IPS-15b (cell line): ENCODE measurements around the gene HIVEP3.

Experiments used
- H3K27me3 ChIP-seq: one replicate; pipeline ENCODE4 v1.6.1; 2013; ENCODE audit warnings: low read length; ENCODE audit not compliant: control insufficient read depth, insufficient read depth
- H3K36me3 ChIP-seq: one replicate; pipeline ENCODE4 v1.6.1; 2013; ENCODE audit warnings: low read length; ENCODE audit not compliant: control insufficient read depth, insufficient read depth
- H3K4me1 ChIP-seq: one replicate; pipeline ENCODE4 v1.6.1; 2013; ENCODE audit warnings: mild to moderate bottlenecking, low read length; ENCODE audit not compliant: control insufficient read depth, insufficient read depth
- H3K4me3 ChIP-seq: one replicate; pipeline ENCODE4 v1.5.1; 2013; ENCODE audit warnings: low read depth, low read length
- H3K9ac ChIP-seq: one replicate; pipeline ENCODE4 v1.6.1; 2013; ENCODE audit warnings: low read depth, mild to moderate bottlenecking, low read length
- H3K9me3 ChIP-seq: one replicate; pipeline ENCODE4 v1.6.1; 2013; ENCODE audit warnings: mild to moderate bottlenecking, low read length; ENCODE audit not compliant: control insufficient read depth, insufficient read depth

Gene HIVEP3

DNA sequence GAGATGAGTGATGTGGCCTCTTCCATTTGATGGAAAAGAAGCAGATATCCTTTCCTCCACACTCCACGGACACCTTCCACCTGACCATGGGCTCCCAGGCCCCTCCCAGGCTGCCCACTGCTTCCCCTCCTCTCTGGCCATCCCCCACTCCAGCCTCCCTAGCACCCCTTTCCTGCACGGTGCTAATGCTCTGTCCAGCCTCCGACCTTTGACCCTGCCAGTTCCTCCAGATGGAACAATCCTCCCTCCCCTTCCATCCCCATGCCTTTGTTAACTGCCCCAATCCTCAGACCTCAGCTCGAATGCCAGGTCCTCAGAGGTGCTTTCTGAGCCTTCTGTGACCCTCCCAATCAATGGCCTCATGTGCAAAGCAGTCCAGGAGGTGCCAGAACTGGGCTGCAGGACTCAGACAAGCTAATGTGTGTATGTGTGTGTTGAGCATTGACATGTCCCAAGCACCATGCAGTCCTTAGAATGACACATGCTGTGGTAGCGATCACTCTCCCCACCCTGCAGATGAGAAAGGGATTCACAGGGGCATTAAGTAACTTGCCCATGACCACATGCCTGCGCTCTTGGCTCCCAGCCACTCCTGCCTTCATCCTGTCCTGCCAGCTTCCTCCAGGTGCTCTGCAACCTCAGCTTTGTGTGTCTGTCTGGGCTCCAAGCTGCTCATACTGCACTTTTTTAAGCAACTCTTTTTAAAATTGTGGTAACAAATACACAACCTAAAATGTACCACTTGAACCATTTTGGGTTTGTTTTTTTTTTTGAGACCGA, 370.8 kb downstream of the HIVEP3 start:
- H3K9ac ChIP-seq = no peak overlapping the region
- no peaks in the 10 kb centered on the region for H3K9me3 ChIP-seq
- no peak overlapping the region for H3K4me3 ChIP-seq
- H3K36me3 ChIP-seq = no peaks in the 10 kb centered on the region
- H3K4me1 ChIP-seq = no peaks in the 10 kb centered on the region
- H3K27me3 ChIP-seq = no peaks in the 10 kb centered on the region

DNA sequence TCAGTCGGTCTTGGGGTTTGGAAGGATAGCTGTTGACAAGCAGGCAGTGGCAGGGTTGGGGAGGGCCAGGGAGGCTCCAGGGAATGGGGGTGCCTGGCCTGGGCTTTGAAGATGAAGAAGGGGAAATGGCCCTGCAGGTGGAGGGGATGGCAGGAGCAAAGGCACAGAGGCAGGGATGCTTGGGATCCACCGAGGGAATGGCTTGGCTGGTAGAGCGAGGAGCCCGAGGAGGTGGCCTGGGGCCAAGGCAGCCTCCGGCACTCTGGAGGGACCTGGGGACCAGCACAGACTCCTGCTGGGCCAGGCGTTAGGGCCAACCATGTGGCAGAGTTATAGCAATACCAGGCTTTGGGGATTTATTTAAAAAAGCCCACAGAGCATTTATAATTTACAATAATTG, 371.4 kb downstream of the HIVEP3 start:
- no peaks in the 10 kb centered on the region for H3K36me3 ChIP-seq
- H3K27me3 ChIP-seq = no peaks in the 10 kb centered on the region
- no peak overlapping the region for H3K9ac ChIP-seq
- H3K9me3 ChIP-seq = no peaks in the 10 kb centered on the region
- no peaks in the 10 kb centered on the region for H3K4me1 ChIP-seq
- H3K4me3 ChIP-seq = no peak overlapping the region

DNA sequence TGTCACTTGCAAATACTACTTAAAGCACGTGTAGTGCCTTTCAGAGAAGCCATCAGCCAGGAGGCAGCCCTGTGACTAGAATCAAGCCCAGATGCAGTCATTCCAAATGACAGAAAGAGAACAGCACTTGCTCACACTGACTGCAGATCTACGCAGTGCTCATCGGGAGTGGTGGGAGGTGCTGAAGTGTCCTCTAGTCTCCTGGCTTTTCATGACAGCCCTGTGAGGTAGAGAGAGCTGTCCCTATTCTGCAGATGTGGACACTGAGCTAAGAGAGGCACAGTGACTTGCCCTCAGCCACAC, 371.9 kb downstream of the HIVEP3 start:
- Histone ChIP-seq H3K9ac (no peak overlapping the region), H3K9me3 (no peaks in the 10 kb centered on the region), H3K4me1 (no peaks in the 10 kb centered on the region), H3K4me3 (no peak overlapping the region), H3K36me3 (no peaks in the 10 kb centered on the region), H3K27me3 (no peaks in the 10 kb centered on the region)

DNA sequence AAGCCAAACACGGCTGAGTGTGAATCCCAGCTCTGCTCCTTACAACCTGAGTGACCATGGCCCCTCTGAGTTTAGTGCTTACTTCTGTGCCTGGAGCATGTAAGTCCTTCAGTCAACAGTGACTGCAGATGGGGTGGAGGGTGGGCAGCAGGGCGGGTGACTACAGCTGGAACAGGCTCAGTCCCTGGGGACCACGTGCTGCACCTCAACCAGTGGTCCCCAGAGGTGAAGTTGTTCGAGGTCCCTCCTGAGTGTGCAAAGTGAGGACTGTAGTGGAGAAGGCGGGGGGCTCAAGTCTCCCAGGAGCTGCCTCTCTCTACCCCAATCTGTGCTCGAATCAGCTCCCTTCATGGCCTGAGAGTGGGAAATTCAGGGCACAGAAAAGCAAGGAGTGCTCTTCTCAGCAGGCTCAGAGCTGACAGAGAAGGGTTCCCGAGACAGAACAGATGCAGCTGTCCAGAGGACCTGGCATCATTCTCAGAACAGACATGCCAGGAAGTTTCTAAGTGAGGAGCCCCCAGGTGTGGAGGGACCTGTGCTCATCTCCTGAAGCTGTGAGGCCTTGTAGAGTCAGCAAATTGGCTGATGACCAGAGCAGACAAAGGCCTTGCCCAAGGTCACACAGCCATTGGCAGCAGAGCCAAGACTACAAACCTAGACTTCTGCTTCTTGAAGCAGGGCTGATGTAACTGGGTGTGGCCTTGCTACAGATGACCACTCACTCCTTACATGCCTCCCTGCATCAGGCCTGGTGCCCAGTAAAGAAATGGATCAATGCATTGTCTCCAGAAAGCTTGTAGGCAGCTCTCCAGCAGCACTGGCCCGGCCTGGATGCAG, 372.5 kb downstream of the HIVEP3 start:
- Histone ChIP-seq H3K4me1 (no peaks in the 10 kb centered on the region), H3K4me3 (no peak overlapping the region), H3K9ac (no peak overlapping the region), H3K36me3 (no peaks in the 10 kb centered on the region), H3K9me3 (no peaks in the 10 kb centered on the region), H3K27me3 (no peaks in the 10 kb centered on the region)

DNA sequence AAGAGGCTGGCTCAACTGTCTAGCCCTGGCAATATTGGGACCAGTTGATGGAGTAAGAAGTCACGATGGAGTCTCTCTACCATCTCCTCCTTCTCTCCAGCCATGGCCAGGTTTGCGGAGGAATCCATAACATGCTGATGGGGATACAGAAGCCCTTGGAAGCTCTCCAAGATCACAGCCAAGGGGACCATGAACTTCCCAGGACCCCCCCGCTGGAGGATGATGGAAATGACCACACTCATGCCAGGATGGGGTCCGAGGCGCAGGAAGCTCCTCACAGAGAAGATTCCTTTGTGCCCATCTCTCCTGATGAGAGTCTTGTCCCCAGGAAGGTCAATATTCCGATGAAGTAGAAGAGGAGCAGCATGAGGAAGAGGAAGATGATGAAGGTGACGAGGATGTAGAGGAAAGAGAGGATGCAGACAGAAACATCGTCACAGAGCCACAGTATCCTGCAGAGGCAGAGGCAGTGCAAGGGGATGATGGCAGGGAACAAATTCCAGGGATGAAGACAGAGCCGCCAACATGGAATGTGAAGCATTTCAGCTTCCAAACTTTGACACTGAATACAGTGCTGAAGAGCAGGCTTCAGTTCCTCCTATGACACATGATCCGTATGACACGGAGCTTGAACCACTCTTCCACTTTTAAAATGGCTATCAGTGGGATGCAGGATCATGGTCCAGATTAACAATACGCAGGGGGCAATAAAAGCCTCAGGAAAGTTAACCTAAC, 376.4 kb downstream of the HIVEP3 start:
- no peaks in the 10 kb centered on the region for H3K27me3 ChIP-seq
- H3K36me3 ChIP-seq = no peaks in the 10 kb centered on the region
- H3K9ac ChIP-seq = no peak overlapping the region
- H3K9me3 ChIP-seq = no peaks in the 10 kb centered on the region
- H3K4me1 ChIP-seq = no peaks in the 10 kb centered on the region
- no peak overlapping the region for H3K4me3 ChIP-seq

DNA sequence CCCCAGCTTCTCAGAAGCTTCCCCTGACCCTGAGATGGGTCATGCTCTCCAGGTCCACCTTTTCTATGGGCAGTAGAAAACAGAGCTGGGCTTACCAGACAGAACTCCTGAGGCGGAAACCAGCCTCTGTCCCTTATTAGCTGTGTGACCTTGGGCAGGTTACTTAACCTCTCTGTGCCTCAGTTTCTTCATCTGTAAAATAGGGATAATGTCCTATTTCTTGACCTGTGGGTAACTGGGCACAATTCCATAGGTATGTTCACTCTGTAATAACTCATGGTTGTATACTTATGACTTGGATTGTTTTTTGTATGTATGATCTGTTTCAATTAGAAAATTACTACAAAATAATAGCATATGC, 377.1 kb downstream of the HIVEP3 start:
- no peaks in the 10 kb centered on the region for H3K27me3 ChIP-seq
- no peaks in the 10 kb centered on the region for H3K4me1 ChIP-seq
- no peak overlapping the region for H3K4me3 ChIP-seq
- no peaks in the 10 kb centered on the region for H3K9me3 ChIP-seq
- H3K36me3 ChIP-seq = no peaks in the 10 kb centered on the region
- H3K9ac ChIP-seq = no peak overlapping the region

DNA sequence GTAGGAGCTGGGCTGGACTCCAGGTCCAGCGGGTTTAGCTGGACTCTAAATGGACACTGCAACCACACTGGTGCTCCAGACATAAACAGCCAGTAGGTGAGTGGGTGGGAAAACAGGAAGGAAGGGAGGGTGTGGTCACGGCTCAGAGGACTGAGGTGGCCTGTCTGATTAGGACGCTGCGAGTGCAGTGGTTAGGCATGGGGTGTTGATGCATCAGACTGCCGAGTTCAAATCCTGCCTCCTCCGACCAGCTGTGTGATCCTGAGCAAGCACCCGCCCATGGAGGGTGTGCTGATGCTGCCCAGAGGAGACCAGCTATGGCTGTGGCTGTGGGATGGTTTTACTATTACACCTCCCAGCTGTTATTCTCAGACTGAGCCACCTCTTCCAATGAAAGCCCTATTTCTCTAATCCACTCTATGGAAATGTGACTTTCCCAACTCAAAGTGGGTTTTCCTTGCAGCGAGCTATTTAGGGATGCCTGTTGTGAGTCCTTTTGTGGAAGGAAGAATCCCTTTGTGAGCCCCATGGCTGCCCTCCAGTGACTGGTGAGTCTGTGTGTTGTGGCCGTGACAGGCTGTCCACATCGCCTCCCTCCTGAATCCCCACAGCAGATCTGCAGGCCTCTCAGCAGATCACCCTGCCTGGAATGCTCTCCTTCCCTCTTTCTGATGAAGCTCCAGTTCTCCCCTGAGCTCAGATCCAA, 377.7 kb downstream of the HIVEP3 start:
- Histone ChIP-seq H3K9me3 (no peaks in the 10 kb centered on the region), H3K36me3 (no peaks in the 10 kb centered on the region), H3K4me3 (no peak overlapping the region), H3K9ac (no peak overlapping the region), H3K4me1 (no peaks in the 10 kb centered on the region), H3K27me3 (no peaks in the 10 kb centered on the region)

DNA sequence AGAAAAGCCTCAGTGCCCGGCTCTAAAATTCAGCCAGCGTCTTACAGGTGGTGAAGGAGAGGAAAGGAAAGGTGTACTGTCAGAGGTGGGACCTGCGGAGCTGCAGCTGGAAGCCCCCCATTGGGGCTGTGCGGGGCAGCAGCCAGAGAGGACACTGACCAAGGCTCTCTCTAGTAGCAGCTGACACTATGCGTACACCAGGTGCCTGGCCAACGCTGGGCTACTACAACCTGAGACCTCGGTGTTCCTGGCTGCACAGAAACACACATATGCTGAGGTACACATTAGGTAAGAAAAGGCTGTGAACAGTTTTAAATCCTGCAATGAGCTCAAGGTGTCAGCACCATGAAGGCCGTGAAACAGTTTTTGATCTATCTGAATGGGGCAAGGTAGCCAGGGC, 378.7 kb downstream of the HIVEP3 start:
- Histone ChIP-seq H3K4me1 (no peaks in the 10 kb centered on the region), H3K36me3 (no peaks in the 10 kb centered on the region), H3K4me3 (no peak overlapping the region), H3K9me3 (no peaks in the 10 kb centered on the region), H3K9ac (no peak overlapping the region), H3K27me3 (no peaks in the 10 kb centered on the region)

DNA sequence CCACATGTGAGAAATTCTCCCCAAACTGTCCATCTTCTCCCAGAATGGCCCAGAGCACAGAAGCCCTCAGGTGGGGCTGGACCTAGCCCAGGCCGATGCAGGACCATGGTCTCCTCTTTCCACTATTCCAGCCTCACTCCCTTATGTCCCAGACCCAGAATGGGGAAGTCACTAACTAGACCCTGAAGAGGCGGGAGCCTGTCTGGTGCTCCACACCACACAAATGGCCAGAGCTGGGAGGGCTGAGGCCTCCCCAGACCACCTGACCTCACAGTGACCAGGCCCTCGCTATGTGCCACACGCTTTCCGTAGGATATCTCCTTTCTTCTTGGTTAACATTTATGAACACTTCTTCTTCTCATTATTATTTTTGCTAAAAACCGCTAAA, 379.3 kb downstream of the HIVEP3 start:
- Histone ChIP-seq H3K4me3 (no peak overlapping the region), H3K9ac (no peak overlapping the region), H3K9me3 (no peaks in the 10 kb centered on the region), H3K4me1 (no peaks in the 10 kb centered on the region), H3K27me3 (no peaks in the 10 kb centered on the region), H3K36me3 (no peaks in the 10 kb centered on the region)

DNA sequence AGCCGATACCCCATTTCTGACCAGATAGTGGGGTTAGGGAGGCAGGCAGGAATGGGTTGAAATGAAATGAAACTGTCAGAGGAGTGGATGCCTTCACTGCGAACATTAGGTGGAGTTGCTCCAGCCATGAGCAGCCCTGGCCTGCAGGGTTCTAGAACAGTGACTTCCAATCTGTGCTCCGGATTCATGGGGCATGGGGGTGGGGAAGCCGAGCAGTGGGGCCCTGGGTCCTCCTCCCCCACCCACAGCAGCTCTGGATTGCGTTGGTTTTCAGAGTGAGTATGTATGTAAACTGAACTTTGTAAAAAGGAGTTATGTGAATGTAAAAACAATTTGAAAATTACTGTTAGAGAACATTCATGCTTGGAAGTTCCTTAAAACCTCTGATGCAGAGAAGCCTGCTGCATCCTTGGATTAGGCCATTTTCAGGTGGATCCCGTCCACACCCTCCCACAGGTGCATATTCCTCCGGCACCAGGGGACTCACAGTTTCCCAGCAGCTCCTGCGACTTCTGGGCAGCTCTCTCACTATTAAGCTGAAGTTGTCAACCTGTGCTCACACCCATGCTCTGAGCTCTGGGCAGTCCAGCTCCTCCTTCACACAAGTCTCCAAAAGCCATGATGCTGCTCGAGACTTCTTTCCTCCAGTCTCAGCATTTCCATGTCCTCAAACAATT, 379.8 kb downstream of the HIVEP3 start:
- H3K4me1 ChIP-seq = no peaks in the 10 kb centered on the region
- H3K36me3 ChIP-seq = no peaks in the 10 kb centered on the region
- no peaks in the 10 kb centered on the region for H3K9me3 ChIP-seq
- no peaks in the 10 kb centered on the region for H3K27me3 ChIP-seq
- H3K4me3 ChIP-seq = no peak overlapping the region
- no peak overlapping the region for H3K9ac ChIP-seq

DNA sequence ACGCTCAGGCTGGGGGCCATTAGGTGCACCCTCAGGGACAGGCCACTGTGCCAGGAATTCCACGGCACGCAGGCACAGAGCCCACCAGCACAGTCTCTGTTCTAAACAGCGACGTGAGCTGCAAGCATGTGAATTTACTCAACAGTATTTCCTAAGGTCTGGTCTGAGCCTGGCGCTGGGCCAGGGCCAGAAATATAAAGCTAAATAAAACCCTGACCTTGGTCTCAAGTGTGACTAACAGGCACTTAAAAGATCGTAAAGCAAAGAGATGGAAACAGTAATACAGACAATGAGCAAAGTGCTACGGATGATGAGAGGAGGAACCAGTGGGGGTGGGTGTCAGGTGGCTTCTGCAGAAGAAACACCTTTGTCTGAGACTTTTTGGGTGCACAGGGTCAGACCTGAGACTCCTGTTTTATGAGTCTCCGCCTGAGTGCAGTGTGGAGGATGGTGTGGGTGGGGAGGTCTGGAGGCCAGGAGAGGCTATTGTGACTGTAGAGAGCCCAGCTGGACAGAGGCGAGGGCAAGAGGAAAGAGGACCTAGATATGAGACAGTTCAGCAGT, 380.9 kb downstream of the HIVEP3 start:
- no peaks in the 10 kb centered on the region for H3K36me3 ChIP-seq
- no peaks in the 10 kb centered on the region for H3K27me3 ChIP-seq
- H3K4me1 ChIP-seq = no peaks in the 10 kb centered on the region
- no peak overlapping the region for H3K4me3 ChIP-seq
- no peaks in the 10 kb centered on the region for H3K9me3 ChIP-seq
- no peak overlapping the region for H3K9ac ChIP-seq
